A673 (cell line): ENCODE data around the gene ARRB1. TPM values are rescaled to one million over a fixed set of nuclear protein-coding genes. Genes with fewer than 3 reads are reported as not detected.
A peak's percentile ranks its signal among the peaks of the same experiment; 100 is the strongest.

Source experiments
- BruUV-seq: library from RNA; stranded (reverse); fragments of 400-500 nt; replicated peaks from 2 replicates; lab custom pipeline; 2021; lab: Mats Ljungman, UMichigan
- CTCF ChIA-PET: fragments of 300-600 bp; sonication (Branson Sonifier 250); formaldehyde crosslinking; loops from one replicate; lab custom pipeline; 2022; ENCODE audit warnings: antibody characterized with exemption; lab: Charles Lee
- POLR2A ChIA-PET: fragments of 300-600 bp; sonication (Branson Sonifier 250); formaldehyde crosslinking; loops from one replicate; lab custom pipeline; 2022; ENCODE audit warnings: antibody characterized with exemption; ENCODE audit not compliant: low non-redundant PET; lab: Charles Lee
- DNase-seq: peaks from one replicate; pipeline ENCODE4 v3.0.0-alpha.2; 2015; ENCODE audit warnings: low spot score
- H3K27ac ChIP-seq: fragments of 200-600 bp; sonication (generic); 2 replicates; pipeline ENCODE4 v1.5.1; 2016; ENCODE audit warnings: mixed run types, low read depth, mild to moderate bottlenecking, mixed read lengths, antibody characterized with exemption, low read length; ENCODE audit not compliant: poor library complexity, severe bottlenecking
- H3K27me3 ChIP-seq: fragments of 200-600 bp; sonication (generic); replicated peaks from 2 replicates; pipeline ENCODE4 v1.6.1; 2017; ENCODE audit warnings: mixed run types, low read depth, mild to moderate bottlenecking, mixed read lengths, antibody characterized with exemption, low read length; ENCODE audit not compliant: insufficient read depth, poor library complexity
- H3K36me3 ChIP-seq: fragments of 200-600 bp; sonication (generic); 2 replicates; pipeline ENCODE4 v1.6.1; 2016; ENCODE audit warnings: mixed run types, mild to moderate bottlenecking, mixed read lengths, antibody characterized with exemption, low read length; ENCODE audit not compliant: insufficient read depth, poor library complexity, severe bottlenecking
- H3K4me1 ChIP-seq: fragments of 200-600 bp; sonication (generic); 2 replicates; pipeline ENCODE4 v1.6.1; 2017; ENCODE audit warnings: mixed run types, mild to moderate bottlenecking, mixed read lengths, antibody characterized with exemption, low read length; ENCODE audit not compliant: insufficient read depth, poor library complexity, severe bottlenecking
- H3K4me3 ChIP-seq: fragments of 200-600 bp; sonication (generic); 2 replicates; pipeline ENCODE4 v1.5.1; 2016; ENCODE audit warnings: low read depth, mixed run types, mild to moderate bottlenecking, mixed read lengths, low read length; ENCODE audit not compliant: poor library complexity, severe bottlenecking
- H3K9me3 ChIP-seq: fragments of 200-600 bp; sonication (generic); 2 replicates; pipeline ENCODE4 v1.6.1; 2016; ENCODE audit warnings: mixed run types, low read depth, mild to moderate bottlenecking, mixed read lengths, antibody characterized with exemption, low read length; ENCODE audit not compliant: poor library complexity, severe bottlenecking
- CTCF ChIP-seq: fragments of 300-800, 200-600 bp; sonication (generic); conservative IDR thresholded peaks from 2 replicates; pipeline ENCODE4 v1.5.1; 2017; ENCODE audit warnings: low read depth, mild to moderate bottlenecking, antibody characterized with exemption, low read length, moderate library complexity, mixed read lengths
- EZH2 ChIP-seq: fragments of 200-600 bp; sonication (generic); IDR thresholded peaks from 2 replicates; pipeline ENCODE4 v1.6.1; 2017; ENCODE audit warnings: borderline replicate concordance, low read depth, mild to moderate bottlenecking, mixed read lengths, antibody characterized with exemption, low read length; ENCODE audit not compliant: poor library complexity, severe bottlenecking
- intact Hi-C: fragments of 100-400 bp; cut with micrococcal nuclease; formaldehyde crosslinking; loops from one replicate; pipeline ENCODE4 v1.10.0; 2022; ENCODE audit not compliant: unreplicated experiment
- total RNA-seq: library from RNA; stranded (reverse); gene quantifications from 2 replicates; pipeline ENCODE4 v1.2.3, GENCODE V29; 2021

Gene ARRB1
- total RNA-seq, 1 experiment from 2014 or later, result 37.8 TPM

GRCh38 chr11:75386942-75387630 is 35.6 kb upstream of the ARRB1 start:
- H3K4me3 ChIP-seq, result no peak overlapping the region
- DNase-seq, result no peak
- no peaks in the 10 kb centered on the region for H3K9me3 ChIP-seq
- no TSS peak for BruUV-seq
- no peaks in the 10 kb centered on the region for H3K36me3 ChIP-seq
- ChIA-PET POLR2A (no interaction called here), CTCF (interaction anchor here (0.7 kb wide), 1 partner anchor 35 kb away, joined by 8 read pairs; the partner anchor contains the start of gene ARRB1)
- TF ChIP-seq EZH2, result no peak
- no peak for TF ChIP-seq CTCF
- no peak overlapping the region for H3K27ac ChIP-seq
- no peaks in the 10 kb centered on the region for H3K4me1 ChIP-seq
- H3K27me3 ChIP-seq, result no peaks in the 10 kb centered on the region
- intact Hi-C loops, result no loop called here

- POLR2A ChIA-PET, result no interaction called here
- no TSS peak for BruUV-seq
Measured at GRCh38 chr11:75384438-75385080, 33.1 kb upstream of the ARRB1 start.

GRCh38 chr11:75383246-75383645 is 31.8 kb upstream of the ARRB1 start:
- H3K4me3 ChIP-seq, result no peak overlapping the region
- H3K9me3 ChIP-seq, result no peaks in the 10 kb centered on the region
- no peaks in the 10 kb centered on the region for H3K27me3 ChIP-seq
- ChIA-PET CTCF (no interaction called here), POLR2A (no interaction called here)
- no peak overlapping the region for H3K27ac ChIP-seq
- H3K36me3 ChIP-seq, result no peaks in the 10 kb centered on the region
- no peaks in the 10 kb centered on the region for H3K4me1 ChIP-seq
- no TSS peak for BruUV-seq
- intact Hi-C loops, result no loop called here
- no peak for TF ChIP-seq EZH2
- TF ChIP-seq CTCF, result no peak
- no peak for DNase-seq

More at GRCh38 chr11:75384438-75385080, 33.1 kb upstream of the ARRB1 start:
- H3K4me3 ChIP-seq, result no peak overlapping the region
- H3K9me3 ChIP-seq, result no peaks in the 10 kb centered on the region
- no peaks in the 10 kb centered on the region for H3K27me3 ChIP-seq
- peak; percentile 84 for DNase-seq
- no peaks in the 10 kb centered on the region for H3K4me1 ChIP-seq
- H3K27ac ChIP-seq, result no peak overlapping the region
- CTCF ChIA-PET, result interaction anchor here (1.0 kb wide), 1 partner anchor 105 kb away, joined by 5 read pairs; no protein-coding TSS in a partner anchor
- intact Hi-C loops, result loop anchor here (1.0 kb wide), 2 partner anchors 56 to 104 kb away; no protein-coding TSS in a partner anchor
- no peak for TF ChIP-seq EZH2
- peak; percentile 100 for TF ChIP-seq CTCF
- H3K36me3 ChIP-seq, result no peaks in the 10 kb centered on the region
